ENCODE results near the gene RAB26.
"Not testable (repeated sequence)": the region's sequence is repeated elsewhere in the genome, so short reads cannot be mapped to it uniquely, and the experiment has no call there.

DNA sequence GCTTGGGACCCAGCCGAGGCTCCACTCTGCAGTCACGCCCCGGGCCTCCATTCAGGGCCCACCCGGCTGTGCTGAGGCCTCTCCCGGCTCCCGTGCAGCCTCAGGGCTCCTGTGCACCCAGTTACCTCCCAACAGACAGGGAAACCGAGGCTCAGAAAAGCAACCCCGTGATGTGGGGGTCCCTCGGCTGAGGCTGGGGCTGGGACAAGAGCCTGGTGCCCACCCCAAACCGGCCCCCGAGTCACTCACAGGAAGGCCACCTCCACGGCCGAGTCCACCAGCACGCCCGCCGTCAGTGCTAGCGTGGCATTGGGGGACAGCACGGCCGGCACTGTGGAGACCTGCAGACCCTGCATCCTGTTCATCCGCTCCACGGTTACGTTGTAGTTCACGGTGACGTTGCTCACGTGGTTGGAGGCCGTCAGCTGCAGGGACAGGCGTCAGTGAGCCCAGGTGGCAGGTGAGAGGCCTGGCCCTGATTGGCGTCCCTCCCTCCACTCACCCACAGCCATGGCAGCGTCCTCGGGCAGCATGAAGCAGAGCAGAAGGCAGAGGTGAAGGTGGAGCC lies 35.8 kb upstream of the RAB26 start:
- TF ChIP-seq EZH2 (IDR thresholded peaks at IDR 0.05; ENCODE audit: low read length, missing control alignments) = not testable (repeated sequence)
- TF ChIP-seq, protein P1, sequence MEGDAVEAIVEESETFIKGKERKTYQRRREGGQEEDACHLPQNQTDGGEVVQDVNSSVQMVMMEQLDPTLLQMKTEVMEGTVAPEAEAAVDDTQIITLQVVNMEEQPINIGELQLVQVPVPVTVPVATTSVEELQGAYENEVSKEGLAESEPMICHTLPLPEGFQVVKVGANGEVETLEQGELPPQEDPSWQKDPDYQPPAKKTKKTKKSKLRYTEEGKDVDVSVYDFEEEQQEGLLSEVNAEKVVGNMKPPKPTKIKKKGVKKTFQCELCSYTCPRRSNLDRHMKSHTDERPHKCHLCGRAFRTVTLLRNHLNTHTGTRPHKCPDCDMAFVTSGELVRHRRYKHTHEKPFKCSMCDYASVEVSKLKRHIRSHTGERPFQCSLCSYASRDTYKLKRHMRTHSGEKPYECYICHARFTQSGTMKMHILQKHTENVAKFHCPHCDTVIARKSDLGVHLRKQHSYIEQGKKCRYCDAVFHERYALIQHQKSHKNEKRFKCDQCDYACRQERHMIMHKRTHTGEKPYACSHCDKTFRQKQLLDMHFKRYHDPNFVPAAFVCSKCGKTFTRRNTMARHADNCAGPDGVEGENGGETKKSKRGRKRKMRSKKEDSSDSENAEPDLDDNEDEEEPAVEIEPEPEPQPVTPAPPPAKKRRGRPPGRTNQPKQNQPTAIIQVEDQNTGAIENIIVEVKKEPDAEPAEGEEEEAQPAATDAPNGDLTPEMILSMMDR (conservative IDR thresholded peaks at IDR 0.05 in 1 of 2, IDR thresholded peaks at IDR 0.05 in 1 of 2; ENCODE audit: low read depth in 1 of 2, low read length in 2 of 2) = not testable (repeated sequence)
